Endothelial cell of umbilical vein (primary cell): Measurements from ENCODE around the gene PHAX. TPM values are rescaled to one million over a fixed set of nuclear protein-coding genes. Genes with fewer than 3 reads are reported as not detected.

Experiments used
- BruUV-seq: library from RNA; stranded (reverse); fragments of 400-500 nt; replicated peaks from 2 replicates; lab custom pipeline; 2021; lab: Mats Ljungman, UMichigan
- CTCF ChIA-PET: fragments of 300-600, 350-600 bp; sonication (Branson Sonifier 250); formaldehyde crosslinking; loops from one replicate; lab custom pipeline; 2021; ENCODE audit warnings: antibody characterized with exemption, inconsistent platforms; lab: Charles Lee
- POLR2A ChIA-PET: fragments of 300-600, 350-600 bp; sonication (Branson Sonifier 250); formaldehyde crosslinking; loops from one replicate; lab custom pipeline; 2021; ENCODE audit warnings: antibody characterized with exemption, inconsistent platforms; lab: Charles Lee
- DNase-seq: peaks from one replicate; pipeline ENCODE4 v3.0.0-alpha.2; 2011; ENCODE audit warnings: low read depth, low spot score
- FAIRE-seq: peaks from 2 replicates; lab custom pipeline; 2011; peaks lifted over from hg19 to GRCh38; lab: Jason Lieb, UNC
- H2AFZ ChIP-seq: 2 replicates; pipeline ENCODE4 v1.6.0; 2012; ENCODE audit warnings: low read depth, low read length, control low read depth, inconsistent platforms
- H3K27ac ChIP-seq: 2 replicates; pipeline ENCODE4 v1.5.1; 2011; ENCODE audit warnings: low read depth, mild to moderate bottlenecking, control low read depth, low read length, moderate library complexity; ENCODE audit not compliant: insufficient read depth
- H3K27me3 ChIP-seq, 2 experiments: 2 replicates each; pipeline versions ENCODE4 v1.6.0 to v1.6.1; 2011; ENCODE audit warnings: low read length in 2 of 2, mixed read lengths in 1 of 2; ENCODE audit not compliant: control insufficient read depth in 2 of 2, insufficient read depth in 2 of 2
- H3K36me3 ChIP-seq, 2 experiments: 2 replicates in 1 of 2; 3 replicates in 1 of 2; pipeline ENCODE4 v1.5.1; 2011; ENCODE audit warnings: low read length in 2 of 2, mild to moderate bottlenecking in 1 of 2, moderate library complexity in 1 of 2; ENCODE audit not compliant: control insufficient read depth in 2 of 2, insufficient read depth in 2 of 2; ENCODE audit errors: extremely low read depth in 1 of 2
- H3K4me1 ChIP-seq: 3 replicates; pipeline ENCODE4 v1.5.1; 2011; ENCODE audit warnings: mild to moderate bottlenecking, low read length; ENCODE audit not compliant: control insufficient read depth, insufficient read depth; ENCODE audit errors: extremely low read depth
- H3K4me2 ChIP-seq: 2 replicates; pipeline ENCODE4 v1.6.1; 2011; ENCODE audit warnings: low read length, control low read depth, mixed read lengths; ENCODE audit not compliant: insufficient read depth
- H3K4me3 ChIP-seq, 3 experiments: fragments of 200-600 bp in 1 of 3; sonication (generic), shearing (Covaris generic) in 1 of 3; replicated peaks in 1 of 3; 2 replicates each; pipeline ENCODE4 v1.5.1; 2011 to 2016; ENCODE audit warnings: control low read depth in 3 of 3, low read length in 3 of 3, mild to moderate bottlenecking in 2 of 3, inconsistent platforms in 1 of 3, low read depth in 1 of 3, moderate library complexity in 1 of 3; ENCODE audit not compliant: insufficient read depth in 1 of 3
- H3K79me2 ChIP-seq: 2 replicates; pipeline ENCODE4 v1.6.0; 2012; ENCODE audit warnings: low read length, inconsistent platforms; ENCODE audit not compliant: control insufficient read depth, insufficient read depth
- H3K9ac ChIP-seq: replicated peaks from 2 replicates; pipeline ENCODE3; 2011; ENCODE audit warnings: low read length, control low read depth; ENCODE audit not compliant: insufficient read depth; ENCODE audit errors: extremely low read depth
- H3K9me1 ChIP-seq: replicated peaks from 3 replicates; pipeline ENCODE4 v1.6.0; 2011; ENCODE audit warnings: mild to moderate bottlenecking, low read length; ENCODE audit not compliant: control insufficient read depth, insufficient read depth; ENCODE audit errors: extremely low read depth
- H3K9me3 ChIP-seq: replicated peaks from 2 replicates; pipeline ENCODE4 v1.5.1; 2012; ENCODE audit warnings: low read length, inconsistent platforms; ENCODE audit not compliant: control insufficient read depth, insufficient read depth
- H4K20me1 ChIP-seq: replicated peaks from 2 replicates; pipeline ENCODE3; 2011; ENCODE audit warnings: mild to moderate bottlenecking, low read length; ENCODE audit not compliant: control insufficient read depth, insufficient read depth; ENCODE audit errors: extremely low read depth
- CTCF ChIP-seq, 2 donors: IDR thresholded peaks; 1 replicate in 1 of 2; 2 replicates in 1 of 2; pipeline ENCODE4 v1.5.1; 2011; ENCODE audit warnings: low read length in 2 of 2, mild to moderate bottlenecking in 2 of 2, moderate library complexity in 2 of 2, control low read depth in 1 of 2, inconsistent platforms in 1 of 2, low read depth in 1 of 2; ENCODE audit not compliant: insufficient read depth in 1 of 2; ENCODE audit errors: extremely low read depth in 1 of 2
- EZH2 ChIP-seq: IDR thresholded peaks from 2 replicates; pipeline ENCODE4 v1.6.1; 2012; ENCODE audit warnings: borderline replicate concordance, low read depth, mild to moderate bottlenecking, moderate library complexity, low read length, inconsistent platforms; ENCODE audit not compliant: severe bottlenecking
- JUN ChIP-seq: IDR thresholded peaks from 2 replicates; pipeline ENCODE4 v1.6.1; 2011; ENCODE audit warnings: borderline replicate concordance, low read depth; ENCODE audit not compliant: insufficient read length, insufficient read depth
- MAX ChIP-seq: IDR thresholded peaks from 2 replicates; pipeline ENCODE4 v1.6.1; 2011; ENCODE audit not compliant: insufficient read depth, insufficient read length
- MYC ChIP-seq: IDR thresholded peaks from one replicate; pipeline ENCODE4 v1.6.1; 2011; ENCODE audit warnings: mild to moderate bottlenecking, low read depth, low read length
- POLR2A ChIP-seq: IDR thresholded peaks from 2 replicates; pipeline ENCODE4 v1.6.1; 2012; ENCODE audit warnings: low read depth, mild to moderate bottlenecking, control low read depth, low read length
- POLR2AphosphoS5 ChIP-seq: IDR thresholded peaks from 2 replicates; pipeline ENCODE4 v1.6.1; 2012; ENCODE audit warnings: low read depth, mild to moderate bottlenecking, control low read depth, low read length, moderate library complexity; ENCODE audit not compliant: insufficient read depth
- dilution Hi-C: fragments of 300-500 bp; cut with MboI; formaldehyde crosslinking; loops from one replicate; pipeline ENCODE4 v1.15.0; 2019; ENCODE audit warnings: low sequenced_read_pairs; ENCODE audit not compliant: extremely low pct_ligation_motif_present
- intact Hi-C: fragments of 100-400 bp; cut with micrococcal nuclease; formaldehyde crosslinking; loops from one replicate; pipeline ENCODE4 v1.10.0; 2022
- polyA plus RNA-seq, 4 experiments: library from polyadenylated mRNA; depleted of rRNA in 3 of 4; stranded (reverse) in 3 of 4; unstranded in 1 of 4; fragments of >200 nt; gene quantifications; 2 replicates each; pipeline versions ENCODE4 v1.2.1 to v1.2.3, GENCODE V29; 2011 to 2012; ENCODE audit warnings: missing spikeins in 1 of 4
- total RNA-seq: library from RNA; stranded (reverse); gene quantifications from 2 replicates; pipeline ENCODE4 v1.2.3, GENCODE V29; 2021

Gene PHAX
- total and polyA plus RNA-seq, 2 donors (not counting 3 experiments of a cell fraction or from before 2014, with no cell fraction given) = 33.0 to 51.2 TPM

GRCh38 chr5:126589536-126590297, 11.0 kb upstream of the PHAX start:
- no TSS peak for BruUV-seq
- Histone ChIP-seq H3K4me3 (no peak overlapping the region), H3K9me3 (no peaks in the 10 kb centered on the region), H3K4me2 (no peak overlapping the region), H3K9me1 (no peaks in the 10 kb centered on the region), H3K27me3 (no peaks in the 10 kb centered on the region), H2AFZ (no peak overlapping the region), H3K4me1 (peaks cover 18% of the 10 kb centered on the region), H3K27ac (no peak overlapping the region), H3K79me2 (peaks cover 2% of the 10 kb centered on the region), H3K9ac (no peak overlapping the region), H3K36me3 (no peaks in the 10 kb centered on the region), H4K20me1 (no peaks in the 10 kb centered on the region)
- FAIRE-seq (no peak), DNase-seq (no peak)
- CTCF ChIA-PET = no interaction called here
- intact Hi-C loops (no loop called here), dilution Hi-C loops (no loop called here)
- POLR2A ChIA-PET = no interaction called here
- TF ChIP-seq MYC (no peak), MAX (no peak)

- H3K36me3 ChIP-seq = no peaks in the 10 kb centered on the region
- no peak overlapping the region for H3K4me3 ChIP-seq
- H3K9ac ChIP-seq = no peak overlapping the region
- no peaks in the 10 kb centered on the region for H3K27me3 ChIP-seq
- H3K4me1 ChIP-seq = peaks cover 18% of the 10 kb centered on the region
- no peak overlapping the region for H3K27ac ChIP-seq
- H3K9me3 ChIP-seq = no peaks in the 10 kb centered on the region
- no peak overlapping the region for H2AFZ ChIP-seq
- no peak for TF ChIP-seq MAX
- TF ChIP-seq EZH2 = no peak
- no peak for TF ChIP-seq JUN
- no peak for TF ChIP-seq POLR2AphosphoS5
- TF ChIP-seq CTCF (IDR thresholded peaks at IDR 0.05; ENCODE audit: extremely low read depth in 1 of 2, insufficient read depth in 1 of 2, low read depth in 1 of 2, low read length in 2 of 2) = no peak
- no peak for TF ChIP-seq POLR2A
- no peak overlapping the region for H3K4me2 ChIP-seq
- no peak for FAIRE-seq
- peaks cover 2% of the 10 kb centered on the region for H3K79me2 ChIP-seq
- no peaks in the 10 kb centered on the region for H4K20me1 ChIP-seq
- ChIA-PET CTCF (interaction anchor here (0.6 to 1.2 kb wide), 2 partner anchors 34 to 189 kb away, joined by 3 read pairs; no protein-coding TSS in a partner anchor), POLR2A (no interaction called here)
- BruUV-seq = no TSS peak
- DNase-seq = no peak
- intact Hi-C loops (no loop called here), dilution Hi-C loops (no loop called here)
- no peaks in the 10 kb centered on the region for H3K9me1 ChIP-seq
Measured at GRCh38 chr5:126591549-126591948, 9.2 kb upstream of the PHAX start.
